Measurements from ENCODE around the gene MPPE1. TPM values are rescaled to one million over a fixed set of nuclear protein-coding genes. Genes with fewer than 3 reads are reported as not detected.

Gene MPPE1
- total and polyA plus RNA-seq, 12 donors, result 18.3 to 45.9 (median 34.1) TPM

- no peak for TF ChIP-seq CTCF (IDR thresholded peaks at IDR 0.05)
- Histone ChIP-seq H3K9me3 (no peaks in the 10 kb centered on the region), H3K4me1 (peaks cover 0 to 3% (median 0%) of the 10 kb centered on the region in 9 donors), H3K4me3 (no peak overlapping the region), H3K36me3 (no peaks in the 10 kb centered on the region), H3K27ac (no peak overlapping the region), H3K27me3 (no peaks in the 10 kb centered on the region)
- ATAC-seq, result no peak
- no peak for DNase-seq
- intact Hi-C loops (cut with DNase I), result no loop called here
- WGBS, 2 donors, result 74% methylated on average over 6 of the region's 6 CpGs
These were observed 68.6 kb downstream of the MPPE1 start for GRCh38 chr18:11839556-11839955.

GRCh38 chr18:11834772-11835171, 73.3 kb downstream of the MPPE1 start:
- TF ChIP-seq CTCF (IDR thresholded peaks at IDR 0.05), result no peak
- ATAC-seq (no peak), DNase-seq (no peak)
- Histone ChIP-seq H3K36me3 (no peaks in the 10 kb centered on the region), H3K4me1 (peaks cover 0 to under 1% (median 0%) of the 10 kb centered on the region in 9 donors), H3K27me3 (no peaks in the 10 kb centered on the region), H3K4me3 (no peak overlapping the region), H3K27ac (no peak overlapping the region), H3K9me3 (no peaks in the 10 kb centered on the region)
- intact Hi-C loops (cut with DNase I), result no loop called here
- WGBS, 2 donors, result 64 to 66% methylated on average over 5 of the region's 5 CpGs

Other genes with a start within 250 kb of the MPPE1 start
- gene GNAL, start 219.1 kb downstream of the MPPE1 start, total RNA-seq, result 1 to 10 TPM; 1.1 to 6.9 (median 1.8) TPM
- 1 to 10 TPM in 1 of 2 donors, under 1 TPM in 1; 0.42 to 1.3 TPM for gene GNAL, start 219.1 kb downstream of the MPPE1 start, polyA plus RNA-seq
- gene CHMP1B, start 56.9 kb downstream of the MPPE1 start, total RNA-seq, result 10 to 100 TPM; 30.2 to 53.7 (median 38.3) TPM
- gene CHMP1B, start 56.9 kb downstream of the MPPE1 start, polyA plus RNA-seq, result 10 to 100 TPM; 16.3 to 25.5 TPM
- gene IMPA2, start 73.2 kb upstream of the MPPE1 start, total RNA-seq, result 10 to 100 TPM; 19.8 to 79.6 (median 32.2) TPM
- gene IMPA2, start 73.2 kb upstream of the MPPE1 start, polyA plus RNA-seq, result 10 to 100 TPM; 17.6 to 41.9 TPM
- not detected for gene ANKRD62, start 185.5 kb upstream of the MPPE1 start, total RNA-seq
- gene ANKRD62, start 185.5 kb upstream of the MPPE1 start, polyA plus RNA-seq, result not detected

Data from heart right ventricle (tissue), 16 donors.